HG03432 (cell line): Measurements from ENCODE around the gene WDR20.
"Not testable (repeated sequence)": the region's sequence is repeated elsewhere in the genome, so short reads cannot be mapped to it uniquely, and the experiment has no call there.

Experiments used
- ATAC-seq: cut with Tn5 transposase; IDR thresholded peaks from one replicate; pipeline ENCODE4 v1.9.1; 2021; ENCODE audit warnings: mild to moderate bottlenecking, moderate library complexity; ENCODE audit not compliant: unreplicated experiment

Gene WDR20

GRCh38 chr14:102170061-102170460 is 30.4 kb downstream of the WDR20 start:
- ATAC-seq: no peak

GRCh38 chr14:102171173-102172020 is 31.7 kb downstream of the WDR20 start:
- ATAC-seq: no peak

- not testable (repeated sequence) for ATAC-seq
Observed at GRCh38 chr14:102172021-102172272, 32.2 kb downstream of the WDR20 start.

DNA sequence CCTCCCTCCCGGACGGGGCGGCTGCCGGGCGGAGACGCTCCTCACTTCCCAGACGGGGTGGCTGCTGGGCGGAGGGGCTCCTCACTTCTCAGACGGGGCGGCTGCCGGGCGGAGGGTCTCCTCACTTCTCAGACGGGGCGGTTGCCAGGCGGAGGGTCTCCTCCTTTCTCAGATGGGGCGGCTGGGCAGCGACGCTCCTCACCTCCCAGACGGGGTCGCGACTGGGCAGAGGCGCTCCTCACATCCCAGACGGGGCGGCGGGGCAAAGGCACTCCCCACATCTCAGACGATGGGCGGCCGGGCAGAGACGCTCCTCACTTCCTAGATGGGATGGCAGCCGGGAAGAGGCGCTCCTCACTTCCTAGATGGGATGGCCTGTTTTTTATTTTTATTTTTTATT is 33.0 kb downstream of the WDR20 start:
- not testable (repeated sequence) for ATAC-seq

- no peak for ATAC-seq
Observed at GRCh38 chr14:102177161-102177560, 37.5 kb downstream of the WDR20 start.

DNA sequence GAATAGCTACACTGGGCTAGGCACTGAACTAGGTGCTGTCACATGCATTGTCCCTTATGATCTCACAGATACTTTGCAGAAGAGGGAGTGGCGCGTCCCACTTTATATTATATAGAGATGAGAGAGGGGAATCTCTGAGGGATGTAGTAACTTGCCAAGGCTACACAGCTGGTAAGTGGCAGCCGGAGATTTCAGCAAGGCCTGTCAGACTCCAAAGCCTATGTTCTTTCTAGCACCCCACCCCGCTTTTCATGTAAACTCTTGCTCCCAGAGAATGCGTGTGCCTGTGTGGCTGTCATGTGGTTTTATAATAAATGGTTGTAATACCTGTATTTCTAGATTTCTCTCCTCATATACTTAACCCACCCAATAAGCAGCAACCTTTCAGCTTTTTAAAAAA is 39.1 kb downstream of the WDR20 start:
- ATAC-seq: no peak

GRCh38 chr14:102180248-102180998 is 40.7 kb downstream of the WDR20 start:
- ATAC-seq: no peak

DNA sequence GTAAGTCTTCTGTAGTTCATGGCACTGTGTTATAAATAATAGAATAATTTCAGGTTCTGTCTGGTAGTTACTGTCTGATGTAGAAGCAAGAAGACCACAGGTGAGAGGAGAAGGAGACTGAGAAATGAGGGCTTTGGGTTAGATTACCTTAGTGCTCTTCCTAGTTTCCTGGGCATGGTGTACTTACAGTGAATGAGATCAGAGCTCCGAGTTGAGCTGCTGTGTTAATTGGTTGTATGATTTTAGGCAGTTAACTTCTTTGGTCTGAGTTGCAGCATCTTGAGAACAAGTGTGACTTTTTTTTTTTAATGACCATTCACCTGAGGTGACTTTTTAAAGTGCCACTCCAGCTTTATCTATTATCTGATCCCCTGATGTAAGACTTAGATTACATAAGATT is 41.5 kb downstream of the WDR20 start:
- no peak for ATAC-seq

DNA sequence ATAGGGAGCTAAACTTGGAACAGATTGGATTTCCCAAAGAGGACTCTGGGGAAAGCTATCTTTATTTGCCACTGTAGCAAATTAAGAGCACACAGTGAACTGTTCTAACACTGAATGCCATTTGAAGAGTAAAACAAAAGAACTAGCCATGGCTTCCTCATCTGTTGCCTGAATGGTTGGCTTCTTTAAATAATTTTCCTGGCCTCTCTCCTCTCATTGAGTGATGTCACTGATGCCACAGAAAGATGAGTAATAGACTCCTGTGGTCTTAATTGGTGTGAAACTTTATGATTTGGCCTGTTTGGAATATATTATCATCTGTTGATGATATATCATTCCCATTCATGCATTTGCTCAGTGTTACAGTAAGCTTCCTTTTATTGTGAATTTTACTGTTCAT is 42.5 kb downstream of the WDR20 start:
- ATAC-seq: no peak

DNA sequence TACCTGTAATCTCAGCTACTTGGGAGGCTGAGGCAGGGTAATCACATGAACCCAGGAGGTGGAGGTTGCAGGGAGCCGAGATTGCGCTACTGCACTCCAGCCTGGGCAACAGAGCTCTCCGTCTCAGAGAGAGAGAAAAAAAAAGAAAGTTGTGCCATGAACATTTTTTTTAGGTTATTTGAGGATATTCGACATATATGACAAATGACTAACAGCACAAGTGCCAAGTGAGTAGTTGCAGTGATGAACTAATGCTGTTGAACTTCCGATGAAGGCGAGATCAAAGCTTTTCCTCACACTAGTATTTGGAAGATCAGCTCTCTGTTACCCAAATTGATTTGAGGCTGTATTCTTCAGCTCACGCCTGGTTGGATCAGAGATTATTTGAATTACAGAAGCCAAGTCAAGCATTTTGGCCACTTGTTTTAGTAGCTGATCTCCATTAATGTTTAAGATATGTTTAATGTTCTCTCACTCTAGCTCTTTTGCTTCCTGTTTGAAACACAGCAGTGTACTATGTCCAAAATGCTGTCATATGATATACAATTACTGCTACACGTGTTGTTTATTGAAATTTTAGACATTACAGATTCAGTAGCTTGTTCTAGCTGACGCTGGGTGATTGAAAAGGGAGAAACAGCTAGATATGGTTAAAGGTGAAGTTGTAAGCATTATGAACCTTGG is 43.4 kb downstream of the WDR20 start:
- ATAC-seq: no peak

DNA sequence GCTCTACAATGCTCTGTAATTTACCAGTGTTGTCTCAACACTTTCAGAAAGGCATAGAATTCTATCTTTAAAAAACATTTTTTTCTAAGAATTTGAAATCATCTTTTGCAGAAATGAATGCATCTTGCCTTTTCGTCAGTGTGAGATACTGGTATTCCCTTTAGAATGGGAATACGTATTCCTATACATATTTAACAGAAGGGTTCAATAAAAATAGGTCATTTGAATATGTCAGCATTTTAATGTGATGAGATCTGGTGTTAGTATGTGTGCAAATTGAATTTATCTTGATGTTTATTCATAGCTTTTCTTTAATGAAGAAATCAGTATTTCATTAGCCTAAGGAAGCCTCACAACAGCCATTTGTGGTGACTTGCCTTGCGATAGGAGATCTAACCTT is 44.2 kb downstream of the WDR20 start:
- ATAC-seq: no peak

DNA sequence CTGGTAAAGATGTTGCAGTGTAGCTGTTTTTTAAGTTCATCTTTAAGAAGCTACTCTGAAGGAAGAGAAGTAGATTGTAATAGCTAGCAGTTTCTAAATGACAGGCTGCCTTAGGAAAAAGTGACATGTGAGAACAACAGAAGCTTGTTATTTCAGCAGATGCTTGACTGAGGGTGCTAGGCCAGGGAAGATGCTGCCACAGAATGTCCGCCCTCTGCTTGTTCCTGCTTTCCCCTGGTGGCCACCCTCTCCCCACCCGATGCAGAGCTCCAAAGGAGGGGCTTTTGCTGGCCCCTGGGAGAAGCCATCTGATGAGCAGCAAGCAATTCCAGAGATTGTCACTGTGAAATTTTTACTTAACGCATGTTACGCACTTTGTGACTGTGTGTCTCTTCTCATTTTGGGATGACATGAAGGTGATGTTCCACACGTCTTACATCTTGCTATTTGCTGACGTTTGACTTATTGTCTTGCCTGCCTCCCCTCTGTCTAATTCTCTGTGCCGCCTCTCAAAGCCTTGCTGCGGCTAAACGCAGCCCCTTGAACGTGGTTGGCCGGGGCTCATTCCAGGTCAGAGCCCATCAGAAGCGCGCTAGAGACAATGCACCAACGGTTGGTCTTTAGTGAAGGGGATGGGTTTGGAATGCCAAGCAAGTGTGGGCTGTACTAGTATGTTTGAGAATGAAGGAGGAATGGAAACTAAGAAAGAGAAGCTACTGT is 44.8 kb downstream of the WDR20 start:
- ATAC-seq: no peak

DNA sequence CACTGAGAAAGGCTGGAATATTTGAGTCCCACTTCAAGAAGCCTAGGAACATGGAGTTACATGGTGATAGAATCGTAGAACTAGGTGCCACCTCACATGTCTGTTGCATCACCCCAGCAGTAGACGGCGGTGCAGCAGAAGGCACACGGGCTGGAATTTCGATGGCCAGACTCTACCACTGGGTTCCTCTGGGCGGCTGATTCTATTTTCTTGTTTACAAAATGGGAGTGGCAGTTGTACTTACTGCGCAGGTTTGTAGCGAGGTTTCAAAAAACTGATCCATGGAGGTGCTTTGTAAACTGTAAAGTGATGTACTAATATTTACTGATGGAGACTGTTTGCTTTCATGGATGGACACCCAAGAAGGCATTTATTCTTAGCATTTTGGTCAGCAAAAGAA is 45.7 kb downstream of the WDR20 start:
- ATAC-seq: no peak

DNA sequence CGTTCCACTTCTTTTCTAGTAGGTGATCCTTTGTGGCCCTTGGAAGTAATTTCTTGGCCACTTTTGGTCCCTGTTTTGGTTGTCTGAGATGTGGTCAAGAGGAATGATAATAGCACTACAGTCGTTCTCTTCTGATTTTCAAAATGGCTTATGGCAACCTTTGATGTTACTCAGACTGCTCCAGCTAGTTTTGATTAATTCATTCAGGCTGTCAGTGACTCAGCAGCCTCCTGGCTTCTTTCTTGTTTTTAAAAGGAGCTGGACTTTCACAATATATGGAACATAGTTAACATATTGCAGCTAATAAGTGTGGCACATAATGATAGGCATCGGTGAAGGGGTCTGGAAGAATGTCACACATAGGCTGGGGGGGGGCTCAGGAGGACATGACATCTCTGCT is 47.3 kb downstream of the WDR20 start:
- no peak for ATAC-seq

- ATAC-seq: no peak
Observed at GRCh38 chr14:102187568-102188001, 47.9 kb downstream of the WDR20 start.

DNA sequence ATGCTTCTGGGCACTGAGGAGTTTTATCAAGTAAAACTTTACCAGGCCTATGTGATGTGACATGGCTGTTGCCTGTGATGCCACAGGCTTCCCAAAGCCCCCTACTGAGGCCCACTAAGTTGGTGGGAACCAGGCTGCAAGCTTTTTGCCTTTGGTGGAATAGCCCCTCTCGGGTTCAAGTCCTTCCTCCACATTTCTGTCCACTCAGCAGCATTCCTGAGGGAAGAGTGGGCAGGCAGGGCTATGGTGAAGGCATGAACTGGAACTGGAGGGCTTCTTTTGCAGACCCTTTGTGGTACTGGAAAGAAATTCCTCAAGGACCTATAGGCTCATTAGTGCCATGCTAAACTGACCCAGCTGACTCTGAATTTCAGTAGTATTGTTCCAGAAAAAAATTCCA is 48.5 kb downstream of the WDR20 start:
- ATAC-seq: no peak

DNA sequence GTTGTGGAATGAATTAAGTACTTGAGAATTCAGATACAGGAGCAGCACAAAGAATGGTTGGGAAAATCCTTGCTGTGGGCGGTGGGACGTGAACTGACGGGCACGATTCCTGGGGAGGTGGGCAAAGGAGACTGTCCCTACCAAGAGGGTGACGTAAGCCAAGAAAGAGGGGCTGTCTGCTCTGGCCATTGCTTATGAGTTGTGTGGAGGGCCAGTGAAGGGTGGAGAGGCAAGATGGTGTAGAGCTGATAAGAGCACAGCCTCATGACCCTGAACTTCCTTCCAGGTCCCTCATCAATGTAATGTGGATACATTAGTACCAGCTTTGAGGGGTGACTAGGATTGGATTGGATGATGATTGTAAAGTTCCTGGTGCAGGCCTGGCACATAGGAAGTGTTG is 50.2 kb downstream of the WDR20 start:
- no peak for ATAC-seq

- ATAC-seq: no peak
Observed at GRCh38 chr14:102192840-102193502, 53.3 kb downstream of the WDR20 start.

GRCh38 chr14:102194856-102195255 is 55.2 kb downstream of the WDR20 start:
- ATAC-seq: no peak

DNA sequence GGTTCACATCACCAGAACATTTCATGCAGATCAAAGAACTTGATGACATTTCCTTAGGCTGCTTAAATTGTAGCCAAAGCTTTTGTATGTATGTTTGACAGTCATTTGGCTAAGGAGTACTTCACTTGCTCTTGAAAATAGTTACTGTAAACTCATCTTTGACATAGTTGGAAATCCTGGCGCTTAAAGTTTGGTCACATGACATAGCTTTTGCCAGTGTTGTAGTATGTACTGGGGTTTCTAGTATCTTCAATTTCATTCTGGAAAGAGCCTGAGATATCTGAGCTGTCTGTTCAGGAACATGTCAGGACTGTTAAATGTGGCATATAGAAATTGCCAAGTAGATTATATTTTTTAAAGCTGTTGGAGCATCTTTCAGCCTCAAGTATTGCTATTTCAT is 55.7 kb downstream of the WDR20 start:
- no peak for ATAC-seq
